HEK293 (cell line): ENCODE measurements around the gene HOXC11.

ENCODE experiments used
- BCL11A ChIP-seq: fragments of 450-650 bp; formaldehyde crosslinking; IDR thresholded peaks from 2 replicates; pipeline ENCODE4 v1.5.1; 2016; ENCODE audit warnings: low read depth, missing biosample characterization, missing genetic modification characterization
- GLIS2 ChIP-seq: fragments of 450-650 bp; formaldehyde crosslinking; IDR thresholded peaks from 2 replicates; pipeline ENCODE4 v1.5.1; 2016; ENCODE audit warnings: missing biosample characterization, missing genetic modification characterization
- IKZF3 ChIP-seq: fragments of 450-650 bp; IDR thresholded peaks from 2 replicates; pipeline ENCODE4 v1.5.0; 2018; ENCODE audit warnings: missing biosample characterization, mild to moderate bottlenecking, missing genetic modification characterization, moderate library complexity
- KLF7 ChIP-seq: fragments of 450-650 bp; formaldehyde crosslinking; IDR thresholded peaks from 2 replicates; pipeline ENCODE4 v1.5.1; 2016; ENCODE audit warnings: missing biosample characterization, missing genetic modification characterization, borderline replicate concordance
- KLF9 ChIP-seq: fragments of 450-650 bp; formaldehyde crosslinking; IDR thresholded peaks from 2 replicates; pipeline ENCODE4 v1.5.1; 2016; ENCODE audit warnings: missing biosample characterization, missing genetic modification characterization, low read depth
- MEIS1 ChIP-seq: sonication (generic); formaldehyde crosslinking; IDR thresholded peaks from 2 replicates; pipeline ENCODE4 v1.8.1; 2022; ENCODE audit warnings: missing genetic modification reagents, mild to moderate bottlenecking, borderline replicate concordance
- MYNN ChIP-seq: fragments of 450-650 bp; formaldehyde crosslinking; IDR thresholded peaks from 2 replicates; pipeline ENCODE4 v1.5.1; 2016; ENCODE audit warnings: missing biosample characterization, missing genetic modification characterization, borderline replicate concordance
- SETDB1 ChIP-seq: IDR thresholded peaks from one replicate; pipeline ENCODE4 v1.6.1; 2017; ENCODE audit warnings: mild to moderate bottlenecking, low read length, moderate library complexity, mixed read lengths; ENCODE audit not compliant: insufficient read length
- SP2 ChIP-seq: fragments of 450-650 bp; formaldehyde crosslinking; IDR thresholded peaks from 2 replicates; pipeline ENCODE4 v1.5.1; 2016; ENCODE audit warnings: missing biosample characterization, missing genetic modification characterization
- ZFHX2 ChIP-seq: fragments of 450-650 bp; formaldehyde crosslinking; conservative IDR thresholded peaks from 2 replicates; pipeline ENCODE4 v1.5.1; 2016; ENCODE audit warnings: missing biosample characterization, missing genetic modification characterization
- ZFP37 ChIP-seq: fragments of 450-650 bp; formaldehyde crosslinking; IDR thresholded peaks from 2 replicates; pipeline ENCODE4 v1.5.1; 2016; ENCODE audit warnings: missing biosample characterization, missing genetic modification characterization
- ZIC2 ChIP-seq: fragments of 450-650 bp; formaldehyde crosslinking; IDR thresholded peaks from 2 replicates; pipeline ENCODE4 v1.5.1; 2016; ENCODE audit warnings: missing biosample characterization, missing genetic modification characterization
- ZNF146 ChIP-seq: fragments of 450-650 bp; formaldehyde crosslinking; IDR thresholded peaks from 2 replicates; pipeline ENCODE4 v1.5.1; 2016; ENCODE audit warnings: missing biosample characterization, missing genetic modification characterization
- ZNF221 ChIP-seq: fragments of 450-650 bp; formaldehyde crosslinking; IDR thresholded peaks from 2 replicates; pipeline ENCODE4 v1.5.1; 2017; ENCODE audit warnings: missing biosample characterization, missing genetic modification characterization, borderline replicate concordance
- ZNF24 ChIP-seq: fragments of 450-650 bp; formaldehyde crosslinking; IDR thresholded peaks from 2 replicates; pipeline ENCODE4 v1.5.1; 2016; ENCODE audit warnings: missing biosample characterization, missing genetic modification characterization
- ZNF274 ChIP-seq, 2 experiments: fragments of 200-500 bp in 1 of 2; fragments of 450-650 bp in 1 of 2; sonication (Bioruptor generic) in 1 of 2; formaldehyde crosslinking in 1 of 2; IDR thresholded peaks; 2 replicates each; pipeline versions ENCODE4 v1.5.1 to v1.6.1; 2014 to 2016; ENCODE audit warnings: borderline replicate concordance in 1 of 2, inconsistent platforms in 1 of 2, low read length in 1 of 2, missing biosample characterization in 1 of 2, missing genetic modification characterization in 1 of 2
- ZNF292 ChIP-seq: fragments of 450-650 bp; formaldehyde crosslinking; IDR thresholded peaks from 2 replicates; pipeline ENCODE4 v1.5.1; 2016; ENCODE audit warnings: low read depth, missing biosample characterization, missing genetic modification characterization, borderline replicate concordance
- ZNF37A ChIP-seq: fragments of 450-650 bp; IDR thresholded peaks from 2 replicates; pipeline ENCODE4 v1.5.1; 2018; ENCODE audit warnings: missing biosample characterization, missing genetic modification characterization
- ZNF549 ChIP-seq: fragments of 450-650 bp; IDR thresholded peaks from 2 replicates; pipeline ENCODE4 v1.5.1; 2018; ENCODE audit warnings: missing biosample characterization, missing genetic modification characterization, mild to moderate bottlenecking, inconsistent platforms, moderate library complexity
- ZNF629 ChIP-seq: fragments of 450-650 bp; formaldehyde crosslinking; IDR thresholded peaks from 2 replicates; pipeline ENCODE4 v1.5.1; 2017; ENCODE audit warnings: missing biosample characterization, missing genetic modification characterization
- ZNF660 ChIP-seq: fragments of 450-650 bp; IDR thresholded peaks from 2 replicates; pipeline ENCODE4 v1.5.1; 2018; ENCODE audit warnings: missing biosample characterization, mild to moderate bottlenecking, missing genetic modification characterization
- ZXDB ChIP-seq: fragments of 450-650 bp; formaldehyde crosslinking; IDR thresholded peaks from 2 replicates; pipeline ENCODE4 v1.5.1; 2016; ENCODE audit warnings: missing biosample characterization, missing genetic modification characterization
- TF ChIP-seq, protein P1 (sequence below): fragments of 450-650 bp; formaldehyde crosslinking; IDR thresholded peaks from 2 replicates; pipeline ENCODE4 v1.5.1; 2016; ENCODE audit warnings: missing biosample characterization, missing genetic modification characterization, borderline replicate concordance
- TF ChIP-seq, protein P2 (sequence below): fragments of 450-650 bp; formaldehyde crosslinking; IDR thresholded peaks from 2 replicates; pipeline ENCODE4 v1.5.1; 2016; ENCODE audit warnings: missing biosample characterization, missing genetic modification characterization
- TF ChIP-seq, protein P3 (sequence below): fragments of 450-650 bp; formaldehyde crosslinking; IDR thresholded peaks from 2 replicates; pipeline ENCODE4 v1.5.1; 2017; ENCODE audit warnings: missing biosample characterization, missing genetic modification characterization
- TF ChIP-seq, protein P4 (sequence below): fragments of 450-650 bp; formaldehyde crosslinking; IDR thresholded peaks from 2 replicates; pipeline ENCODE4 v1.5.1; 2016; ENCODE audit warnings: missing biosample characterization, missing genetic modification characterization

The HOXC11 gene

DNA sequence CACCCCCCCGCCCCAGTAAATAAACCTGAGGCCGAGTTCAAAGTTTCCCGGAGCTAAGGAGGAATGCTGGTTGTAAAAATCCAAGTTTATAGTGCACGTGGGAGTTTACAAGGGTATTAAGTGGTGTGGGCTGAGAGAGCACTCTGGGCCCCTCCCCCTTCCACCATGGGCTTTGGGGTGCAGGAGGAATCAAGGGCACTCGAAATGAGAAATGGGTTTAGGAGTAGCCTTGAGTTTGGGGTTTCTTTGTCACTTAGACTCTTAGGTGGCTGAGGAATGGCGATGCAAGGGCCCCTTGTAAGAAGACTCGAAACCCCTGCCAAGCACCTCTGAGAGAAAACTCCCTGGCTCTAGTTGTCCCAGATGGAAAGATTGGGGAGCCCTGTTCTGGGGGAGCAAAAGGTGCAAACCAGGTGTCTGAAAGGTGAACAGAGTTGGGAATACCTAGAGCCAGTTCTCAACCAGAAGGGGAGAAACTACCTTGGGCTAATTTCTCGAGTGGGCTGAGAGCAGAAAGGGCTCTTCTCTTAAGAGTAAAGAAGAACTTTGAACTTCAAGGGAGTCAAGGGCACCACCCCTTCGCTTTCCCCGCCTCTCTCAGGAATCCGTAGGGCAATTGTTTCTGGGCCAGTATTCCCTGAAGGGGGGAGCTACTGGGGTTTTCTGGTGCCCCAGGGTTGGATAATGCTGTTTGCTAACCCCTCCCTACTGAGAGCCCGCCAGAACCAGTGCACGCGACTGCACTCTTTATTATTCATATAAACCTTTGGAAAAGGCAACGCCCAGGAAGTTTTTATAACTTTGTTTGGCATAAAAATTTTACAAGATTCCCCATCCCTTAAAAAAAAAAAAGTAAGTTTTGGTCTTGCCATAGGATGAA is 5.8 kb downstream of the HOXC11 start (continued):
- TF ChIP-seq ZNF549 (no peak), SP2 (peak; percentile 58), ZXDB (tag by site-specific recombination) (peak; percentile 57; the same call in 1 of the 2 replicates), ZNF629 (tag by site-specific recombination) (no peak), SETDB1 (no peak), MYNN (tag by site-specific recombination) (no peak), ZNF221 (tag by site-specific recombination) (no peak), ZNF292 (no peak), IKZF3 (tag by site-specific recombination) (peak; percentile 55), ZIC2 (tag by site-specific recombination) (peak; percentile 4; the same call in 1 of the 2 replicates), ZNF660 (tag by site-specific recombination) (peak; percentile 72; the same call in 1 of the 2 replicates), KLF7 (tag by site-specific recombination) (peak; percentile 94; the same call in 1 of the 2 replicates), ZNF274 (IDR thresholded peaks at IDR 0.05; ENCODE audit: low read length) (no peak), ZNF274 (tag by site-specific recombination; IDR thresholded peaks at IDR 0.05; ENCODE audit: borderline replicate concordance) (no peak), ZFP37 (no peak), BCL11A (tag by site-specific recombination) (no peak), ZNF146 (tag by site-specific recombination) (no peak), MEIS1 (CRISPR knock-in tag) (no peak), ZNF37A (tag by site-specific recombination) (no peak), KLF9 (tag by site-specific recombination) (peak; percentile 22; the same call in 1 of the 2 replicates), ZNF24 (tag by site-specific recombination) (no peak), ZFHX2 (peak; percentile 92), GLIS2 (peak; percentile 71)
- TF ChIP-seq, protein P1, sequence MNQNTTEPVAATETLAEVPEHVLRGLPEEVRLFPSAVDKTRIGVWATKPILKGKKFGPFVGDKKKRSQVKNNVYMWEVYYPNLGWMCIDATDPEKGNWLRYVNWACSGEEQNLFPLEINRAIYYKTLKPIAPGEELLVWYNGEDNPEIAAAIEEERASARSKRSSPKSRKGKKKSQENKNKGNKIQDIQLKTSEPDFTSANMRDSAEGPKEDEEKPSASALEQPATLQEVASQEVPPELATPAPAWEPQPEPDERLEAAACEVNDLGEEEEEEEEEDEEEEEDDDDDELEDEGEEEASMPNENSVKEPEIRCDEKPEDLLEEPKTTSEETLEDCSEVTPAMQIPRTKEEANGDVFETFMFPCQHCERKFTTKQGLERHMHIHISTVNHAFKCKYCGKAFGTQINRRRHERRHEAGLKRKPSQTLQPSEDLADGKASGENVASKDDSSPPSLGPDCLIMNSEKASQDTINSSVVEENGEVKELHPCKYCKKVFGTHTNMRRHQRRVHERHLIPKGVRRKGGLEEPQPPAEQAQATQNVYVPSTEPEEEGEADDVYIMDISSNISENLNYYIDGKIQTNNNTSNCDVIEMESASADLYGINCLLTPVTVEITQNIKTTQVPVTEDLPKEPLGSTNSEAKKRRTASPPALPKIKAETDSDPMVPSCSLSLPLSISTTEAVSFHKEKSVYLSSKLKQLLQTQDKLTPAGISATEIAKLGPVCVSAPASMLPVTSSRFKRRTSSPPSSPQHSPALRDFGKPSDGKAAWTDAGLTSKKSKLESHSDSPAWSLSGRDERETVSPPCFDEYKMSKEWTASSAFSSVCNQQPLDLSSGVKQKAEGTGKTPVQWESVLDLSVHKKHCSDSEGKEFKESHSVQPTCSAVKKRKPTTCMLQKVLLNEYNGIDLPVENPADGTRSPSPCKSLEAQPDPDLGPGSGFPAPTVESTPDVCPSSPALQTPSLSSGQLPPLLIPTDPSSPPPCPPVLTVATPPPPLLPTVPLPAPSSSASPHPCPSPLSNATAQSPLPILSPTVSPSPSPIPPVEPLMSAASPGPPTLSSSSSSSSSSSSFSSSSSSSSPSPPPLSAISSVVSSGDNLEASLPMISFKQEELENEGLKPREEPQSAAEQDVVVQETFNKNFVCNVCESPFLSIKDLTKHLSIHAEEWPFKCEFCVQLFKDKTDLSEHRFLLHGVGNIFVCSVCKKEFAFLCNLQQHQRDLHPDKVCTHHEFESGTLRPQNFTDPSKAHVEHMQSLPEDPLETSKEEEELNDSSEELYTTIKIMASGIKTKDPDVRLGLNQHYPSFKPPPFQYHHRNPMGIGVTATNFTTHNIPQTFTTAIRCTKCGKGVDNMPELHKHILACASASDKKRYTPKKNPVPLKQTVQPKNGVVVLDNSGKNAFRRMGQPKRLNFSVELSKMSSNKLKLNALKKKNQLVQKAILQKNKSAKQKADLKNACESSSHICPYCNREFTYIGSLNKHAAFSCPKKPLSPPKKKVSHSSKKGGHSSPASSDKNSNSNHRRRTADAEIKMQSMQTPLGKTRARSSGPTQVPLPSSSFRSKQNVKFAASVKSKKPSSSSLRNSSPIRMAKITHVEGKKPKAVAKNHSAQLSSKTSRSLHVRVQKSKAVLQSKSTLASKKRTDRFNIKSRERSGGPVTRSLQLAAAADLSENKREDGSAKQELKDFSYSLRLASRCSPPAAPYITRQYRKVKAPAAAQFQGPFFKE (tag by site-specific recombination), result no peak
- TF ChIP-seq, protein P2, sequence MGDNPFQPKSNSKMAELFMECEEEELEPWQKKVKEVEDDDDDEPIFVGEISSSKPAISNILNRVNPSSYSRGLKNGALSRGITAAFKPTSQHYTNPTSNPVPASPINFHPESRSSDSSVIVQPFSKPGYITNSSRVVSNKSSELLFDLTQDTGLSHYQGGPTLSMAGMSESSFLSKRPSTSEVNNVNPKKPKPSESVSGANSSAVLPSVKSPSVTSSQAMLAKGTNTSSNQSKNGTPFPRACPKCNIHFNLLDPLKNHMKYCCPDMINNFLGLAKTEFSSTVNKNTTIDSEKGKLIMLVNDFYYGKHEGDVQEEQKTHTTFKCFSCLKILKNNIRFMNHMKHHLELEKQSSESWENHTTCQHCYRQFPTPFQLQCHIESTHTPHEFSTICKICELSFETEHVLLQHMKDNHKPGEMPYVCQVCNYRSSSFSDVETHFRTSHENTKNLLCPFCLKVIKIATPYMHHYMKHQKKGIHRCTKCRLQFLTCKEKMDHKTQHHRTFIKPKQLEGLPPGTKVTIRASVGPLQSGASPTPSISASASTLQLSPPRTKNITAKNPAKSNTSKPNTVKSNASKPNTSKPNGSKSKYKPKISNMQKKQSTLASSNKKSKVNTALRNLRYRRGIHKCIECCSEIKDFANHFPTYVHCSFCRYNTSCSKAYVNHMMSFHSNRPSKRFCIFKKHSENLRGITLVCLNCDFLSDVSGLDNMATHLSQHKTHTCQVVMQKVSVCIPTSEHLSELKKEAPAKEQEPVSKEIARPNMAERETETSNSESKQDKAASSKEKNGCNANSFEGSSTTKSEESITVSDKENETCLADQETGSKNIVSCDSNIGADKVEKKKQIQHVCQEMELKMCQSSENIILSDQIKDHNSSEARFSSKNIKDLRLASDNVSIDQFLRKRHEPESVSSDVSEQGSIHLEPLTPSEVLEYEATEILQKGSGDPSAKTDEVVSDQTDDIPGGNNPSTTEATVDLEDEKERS (tag by site-specific recombination), result no peak
- TF ChIP-seq, protein P3, sequence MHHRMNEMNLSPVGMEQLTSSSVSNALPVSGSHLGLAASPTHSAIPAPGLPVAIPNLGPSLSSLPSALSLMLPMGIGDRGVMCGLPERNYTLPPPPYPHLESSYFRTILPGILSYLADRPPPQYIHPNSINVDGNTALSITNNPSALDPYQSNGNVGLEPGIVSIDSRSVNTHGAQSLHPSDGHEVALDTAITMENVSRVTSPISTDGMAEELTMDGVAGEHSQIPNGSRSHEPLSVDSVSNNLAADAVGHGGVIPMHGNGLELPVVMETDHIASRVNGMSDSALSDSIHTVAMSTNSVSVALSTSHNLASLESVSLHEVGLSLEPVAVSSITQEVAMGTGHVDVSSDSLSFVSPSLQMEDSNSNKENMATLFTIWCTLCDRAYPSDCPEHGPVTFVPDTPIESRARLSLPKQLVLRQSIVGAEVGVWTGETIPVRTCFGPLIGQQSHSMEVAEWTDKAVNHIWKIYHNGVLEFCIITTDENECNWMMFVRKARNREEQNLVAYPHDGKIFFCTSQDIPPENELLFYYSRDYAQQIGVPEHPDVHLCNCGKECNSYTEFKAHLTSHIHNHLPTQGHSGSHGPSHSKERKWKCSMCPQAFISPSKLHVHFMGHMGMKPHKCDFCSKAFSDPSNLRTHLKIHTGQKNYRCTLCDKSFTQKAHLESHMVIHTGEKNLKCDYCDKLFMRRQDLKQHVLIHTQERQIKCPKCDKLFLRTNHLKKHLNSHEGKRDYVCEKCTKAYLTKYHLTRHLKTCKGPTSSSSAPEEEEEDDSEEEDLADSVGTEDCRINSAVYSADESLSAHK (tag by site-specific recombination), result peak; percentile 86
- TF ChIP-seq, protein P4, sequence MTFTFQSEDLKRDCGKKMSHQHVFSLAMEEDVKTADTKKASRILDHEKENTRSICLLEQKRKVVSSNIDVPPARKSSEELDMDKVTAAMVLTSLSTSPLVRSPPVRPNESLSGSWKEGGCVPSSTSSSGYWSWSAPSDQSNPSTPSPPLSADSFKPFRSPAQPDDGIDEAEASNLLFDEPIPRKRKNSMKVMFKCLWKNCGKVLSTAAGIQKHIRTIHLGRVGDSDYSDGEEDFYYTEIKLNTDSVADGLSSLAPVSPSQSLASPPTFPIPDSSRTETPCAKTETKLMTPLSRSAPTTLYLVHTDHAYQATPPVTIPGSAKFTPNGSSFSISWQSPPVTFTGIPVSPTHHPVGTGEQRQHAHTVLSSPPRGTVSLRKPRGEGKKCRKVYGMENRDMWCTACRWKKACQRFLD (tag by site-specific recombination), result no peak
